ENCODE results near the gene PIK3R6. TPM values are rescaled to one million over a fixed set of nuclear protein-coding genes. Genes with fewer than 3 reads are reported as not detected.
A peak's percentile ranks its signal among the peaks of the same experiment; 100 is the strongest.

PIK3R6 gene
- total and polyA plus RNA-seq, 2 experiments from 2014 or later, result 0.11 to 0.24 TPM

DNA sequence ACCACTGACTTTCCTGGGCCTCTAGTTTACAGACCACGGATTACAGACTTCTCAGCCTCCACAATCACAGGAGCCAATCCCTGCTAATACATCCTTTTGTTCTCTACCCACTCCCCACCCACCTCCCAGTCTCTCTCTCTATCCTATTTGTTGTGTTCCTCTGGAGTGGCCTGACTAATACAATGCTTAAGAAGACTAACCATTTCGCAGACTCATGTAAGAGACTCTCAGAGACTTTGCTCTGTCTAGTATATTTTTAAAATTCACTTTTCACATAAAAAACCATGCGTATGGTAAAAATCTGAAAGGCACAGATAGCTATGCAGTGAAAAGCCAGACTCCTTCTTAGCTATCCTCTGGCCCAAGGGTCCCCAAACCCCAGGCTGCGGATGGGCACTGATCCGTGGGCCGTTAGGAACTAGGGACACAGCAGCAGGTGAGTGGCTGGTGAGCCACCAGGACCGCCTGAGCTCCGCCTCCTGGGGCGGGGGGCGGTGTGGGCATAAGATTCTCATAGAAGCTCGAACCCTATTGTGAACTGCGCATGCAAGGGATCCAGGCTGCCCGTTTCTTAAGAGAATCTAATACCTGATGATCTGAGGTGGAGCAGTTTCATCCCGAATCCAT lies 7.6 kb downstream of the PIK3R6 start:
- Histone ChIP-seq H3K9me2 (ENCODE audit: insufficient read depth) (no peaks in the 10 kb centered on the region), H4K20me1 (replicated peaks; ENCODE audit: insufficient read depth) (no peaks in the 10 kb centered on the region), H3K36me3 (ENCODE audit: insufficient read depth) (no peaks in the 10 kb centered on the region), H3K27ac (ENCODE audit: low read depth) (no peak overlapping the region), H3K79me2 (replicated peaks; ENCODE audit: insufficient read depth) (no peaks in the 10 kb centered on the region), H3K4me1 (ENCODE audit: insufficient read depth) (peaks cover 16% of the 10 kb centered on the region), H3K4me2 (no peak overlapping the region), H3K4me3 (no peak overlapping the region), H3F3A (replicated peaks; ENCODE audit: low read depth) (no peaks in the 10 kb centered on the region), H3K27me3 (ENCODE audit: insufficient read depth) (no peaks in the 10 kb centered on the region), H2AFZ (0 out of 2 replicates have a peak overlapping the region, but pooled peaks have one; percentile 63)
- Mint-ChIP-seq H3K4me3 (no peak overlapping the region), H3K4me1 (peaks cover 14% of the 10 kb centered on the region), H3K27ac (no peak overlapping the region), H3K36me3 (ENCODE audit: low read depth) (no peaks in the 10 kb centered on the region), H3K27me3 (ENCODE audit: insufficient read depth, low read depth, poor library complexity) (peaks cover 7% of the 10 kb centered on the region), H3K9me3 (no peaks in the 10 kb centered on the region)
- TF ChIP-seq, protein P1, sequence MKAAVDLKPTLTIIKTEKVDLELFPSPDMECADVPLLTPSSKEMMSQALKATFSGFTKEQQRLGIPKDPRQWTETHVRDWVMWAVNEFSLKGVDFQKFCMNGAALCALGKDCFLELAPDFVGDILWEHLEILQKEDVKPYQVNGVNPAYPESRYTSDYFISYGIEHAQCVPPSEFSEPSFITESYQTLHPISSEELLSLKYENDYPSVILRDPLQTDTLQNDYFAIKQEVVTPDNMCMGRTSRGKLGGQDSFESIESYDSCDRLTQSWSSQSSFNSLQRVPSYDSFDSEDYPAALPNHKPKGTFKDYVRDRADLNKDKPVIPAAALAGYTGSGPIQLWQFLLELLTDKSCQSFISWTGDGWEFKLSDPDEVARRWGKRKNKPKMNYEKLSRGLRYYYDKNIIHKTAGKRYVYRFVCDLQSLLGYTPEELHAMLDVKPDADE (IDR thresholded peaks at IDR 0.05), result no peak
- TF ChIP-seq POLR2AphosphoS5 (IDR thresholded peaks at IDR 0.05; ENCODE audit: low read depth) (no peak), CREB1 (CRISPR knock-in tag; IDR thresholded peaks at IDR 0.05; ENCODE audit: low read depth) (no peak), EZH2 (IDR thresholded peaks at IDR 0.05; ENCODE audit: low read depth, unreplicated experiment) (no peak), JUNB (IDR thresholded peaks at IDR 0.05; ENCODE audit: unreplicated experiment) (no peak), NANOG (IDR thresholded peaks at IDR 0.05; ENCODE audit: borderline replicate concordance) (no peak), EZH2phosphoT487 (IDR thresholded peaks at IDR 0.05; ENCODE audit: unreplicated experiment) (no peak), ZNF114 (CRISPR knock-in tag; IDR thresholded peaks at IDR 0.05) (no peak), STAT1 (IDR thresholded peaks at IDR 0.05; ENCODE audit: unreplicated experiment) (no peak)
- DNase-seq (ENCODE audit: low spot score), result no peak
- ATAC-seq, result no peak

DNA sequence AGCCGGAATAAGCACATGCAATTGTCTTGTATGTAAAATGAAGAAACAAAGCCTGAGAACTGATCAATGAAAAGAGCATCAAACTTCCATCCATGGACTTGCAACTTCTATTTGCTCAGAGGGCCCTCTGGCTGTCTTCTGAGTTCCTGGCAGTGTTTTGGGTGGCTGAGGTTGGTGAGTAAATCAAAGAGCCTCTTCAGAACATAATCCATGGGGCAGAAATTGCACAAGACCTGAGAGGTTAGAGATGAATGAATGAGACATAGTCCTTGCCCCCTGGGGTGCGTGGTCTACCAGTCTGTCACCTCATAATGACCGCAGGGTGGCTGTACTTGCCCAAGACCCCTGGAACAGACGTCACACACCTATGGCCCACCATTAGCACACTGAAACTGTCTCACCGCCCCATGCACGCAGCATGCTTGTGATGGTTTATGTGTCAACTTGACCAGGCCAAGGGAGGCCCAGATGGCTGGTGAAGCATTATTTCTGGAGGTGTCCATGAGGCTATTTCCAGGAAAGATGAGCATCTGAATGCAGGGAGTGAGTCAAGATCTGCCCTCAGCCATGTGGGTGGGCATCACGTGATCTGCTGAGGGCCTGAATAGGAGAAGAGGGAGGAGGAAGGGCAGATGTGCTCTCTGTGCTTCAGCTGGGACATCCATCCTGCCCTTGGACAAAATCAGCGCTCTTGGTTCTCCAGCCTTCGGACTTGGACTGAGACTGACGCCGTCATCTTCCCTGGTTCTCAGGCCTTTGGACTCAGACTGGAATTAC lies 8.3 kb downstream of the PIK3R6 start:
- Mint-ChIP-seq H3K27ac (no peak overlapping the region), H3K36me3 (ENCODE audit: low read depth) (no peaks in the 10 kb centered on the region), H3K27me3 (ENCODE audit: insufficient read depth, low read depth, poor library complexity) (peaks cover 7% of the 10 kb centered on the region), H3K9me3 (no peaks in the 10 kb centered on the region), H3K4me3 (no peak overlapping the region), H3K4me1 (peaks cover 14% of the 10 kb centered on the region)
- Histone ChIP-seq H3F3A (replicated peaks; ENCODE audit: low read depth) (no peaks in the 10 kb centered on the region), H3K79me2 (replicated peaks; ENCODE audit: insufficient read depth) (no peaks in the 10 kb centered on the region), H3K4me3 (no peak overlapping the region), H3K36me3 (ENCODE audit: insufficient read depth) (no peaks in the 10 kb centered on the region), H3K9me2 (ENCODE audit: insufficient read depth) (no peaks in the 10 kb centered on the region), H3K4me1 (ENCODE audit: insufficient read depth) (peaks cover 16% of the 10 kb centered on the region), H3K27me3 (ENCODE audit: insufficient read depth) (no peaks in the 10 kb centered on the region), H2AFZ (peak overlapping the region; percentile 63; the same call in 1 of the 2 replicates), H3K27ac (ENCODE audit: low read depth) (no peak overlapping the region), H4K20me1 (replicated peaks; ENCODE audit: insufficient read depth) (no peaks in the 10 kb centered on the region), H3K4me2 (0 out of 2 replicates have a peak overlapping the region, but pooled peaks have one; percentile 48)
- DNase-seq (ENCODE audit: low spot score) (no peak), ATAC-seq (no peak)
- TF ChIP-seq, protein P1 (IDR thresholded peaks at IDR 0.05), result no peak
- no peak for TF ChIP-seq NANOG (IDR thresholded peaks at IDR 0.05; ENCODE audit: borderline replicate concordance)
- TF ChIP-seq, protein P2, sequence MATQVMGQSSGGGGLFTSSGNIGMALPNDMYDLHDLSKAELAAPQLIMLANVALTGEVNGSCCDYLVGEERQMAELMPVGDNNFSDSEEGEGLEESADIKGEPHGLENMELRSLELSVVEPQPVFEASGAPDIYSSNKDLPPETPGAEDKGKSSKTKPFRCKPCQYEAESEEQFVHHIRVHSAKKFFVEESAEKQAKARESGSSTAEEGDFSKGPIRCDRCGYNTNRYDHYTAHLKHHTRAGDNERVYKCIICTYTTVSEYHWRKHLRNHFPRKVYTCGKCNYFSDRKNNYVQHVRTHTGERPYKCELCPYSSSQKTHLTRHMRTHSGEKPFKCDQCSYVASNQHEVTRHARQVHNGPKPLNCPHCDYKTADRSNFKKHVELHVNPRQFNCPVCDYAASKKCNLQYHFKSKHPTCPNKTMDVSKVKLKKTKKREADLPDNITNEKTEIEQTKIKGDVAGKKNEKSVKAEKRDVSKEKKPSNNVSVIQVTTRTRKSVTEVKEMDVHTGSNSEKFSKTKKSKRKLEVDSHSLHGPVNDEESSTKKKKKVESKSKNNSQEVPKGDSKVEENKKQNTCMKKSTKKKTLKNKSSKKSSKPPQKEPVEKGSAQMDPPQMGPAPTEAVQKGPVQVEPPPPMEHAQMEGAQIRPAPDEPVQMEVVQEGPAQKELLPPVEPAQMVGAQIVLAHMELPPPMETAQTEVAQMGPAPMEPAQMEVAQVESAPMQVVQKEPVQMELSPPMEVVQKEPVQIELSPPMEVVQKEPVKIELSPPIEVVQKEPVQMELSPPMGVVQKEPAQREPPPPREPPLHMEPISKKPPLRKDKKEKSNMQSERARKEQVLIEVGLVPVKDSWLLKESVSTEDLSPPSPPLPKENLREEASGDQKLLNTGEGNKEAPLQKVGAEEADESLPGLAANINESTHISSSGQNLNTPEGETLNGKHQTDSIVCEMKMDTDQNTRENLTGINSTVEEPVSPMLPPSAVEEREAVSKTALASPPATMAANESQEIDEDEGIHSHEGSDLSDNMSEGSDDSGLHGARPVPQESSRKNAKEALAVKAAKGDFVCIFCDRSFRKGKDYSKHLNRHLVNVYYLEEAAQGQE (IDR thresholded peaks at IDR 0.05; ENCODE audit: unreplicated experiment), result no peak
